A549 (cell line): Measurements from ENCODE around the gene RNASE8. TPM values are rescaled to one million over a fixed set of nuclear protein-coding genes. Genes with fewer than 3 reads are reported as not detected.

Experiments used
- ATAC-seq, 2 experiments: fragments of 200-7000 bp in 1 of 2; fragments of >200 bp in 1 of 2; cut with Nextera tagmentation in 1 of 2; cut with Tn5 transposase in 1 of 2; 3 replicates each; pipeline versions ENCODE4 v1.8.0 to v1.9.1; 2018 to 2020; ENCODE audit warnings: mild to moderate bottlenecking in 1 of 2, moderate library complexity in 1 of 2
- CTCF ChIA-PET: fragments of 300-600 bp; sonication (Branson Sonifier 250); formaldehyde crosslinking; extraction: SDS; loops from one replicate; lab custom pipeline; 2021; ENCODE audit warnings: antibody characterized with exemption, inconsistent platforms; lab: Yijun Ruan, JAX
- POLR2A ChIA-PET: fragments of 350-600 bp; formaldehyde crosslinking; extraction: SDS; loops from one replicate; lab custom pipeline; 2021; ENCODE audit warnings: antibody characterized with exemption, inconsistent platforms; lab: Yijun Ruan, JAX
- DNase-seq, 2 experiments: peaks; one replicate each; pipeline versions ENCODE4 v3.0.0 to v3.0.0-alpha.2; 2011 to 2016; ENCODE audit warnings: low read depth in 1 of 2, low spot score in 1 of 2
- FAIRE-seq: peaks from 2 replicates; lab custom pipeline; 2011; peaks lifted over from hg19 to GRCh38; lab: Jason Lieb, UNC
- H3K27ac ChIP-seq, 2 experiments: fragments of >200 bp; sonication (Bioruptor Twin); formaldehyde crosslinking; 3 replicates each; pipeline ENCODE4 v1.5.1; 2016 to 2017
- H3K4me1 ChIP-seq: fragments of >200 bp; sonication (Bioruptor Twin); formaldehyde crosslinking; 3 replicates; pipeline ENCODE4 v1.6.1; 2016
- H3K4me2 ChIP-seq: fragments of >200 bp; sonication (Bioruptor Twin); formaldehyde crosslinking; 3 replicates; pipeline ENCODE4 v1.6.1; 2016
- H3K4me3 ChIP-seq: fragments of >200 bp; sonication (Bioruptor Twin); formaldehyde crosslinking; 3 replicates; pipeline ENCODE4 v1.5.1; 2016
- H3K9me3 ChIP-seq: fragments of >200 bp; sonication (Bioruptor Twin); formaldehyde crosslinking; 3 replicates; pipeline ENCODE4 v1.6.1; 2016
- CEBPB ChIP-seq, 2 experiments: fragments of >200 bp in 1 of 2; sonication (Bioruptor Twin) in 1 of 2; formaldehyde crosslinking in 1 of 2; IDR thresholded peaks; 2 replicates each; pipeline ENCODE4 v1.6.1; 2012 to 2016
- CHD4 ChIP-seq: fragments of 200-600 bp; sonication (generic); IDR thresholded peaks from 2 replicates; pipeline ENCODE4 v1.6.1; 2016; ENCODE audit warnings: antibody characterized with exemption, mild to moderate bottlenecking, borderline replicate concordance
- EHMT2 ChIP-seq: fragments of 200-600 bp; sonication (generic); IDR thresholded peaks from 2 replicates; pipeline ENCODE4 v1.6.1; 2016; ENCODE audit warnings: antibody characterized with exemption, low read depth, mild to moderate bottlenecking, moderate library complexity
- FOSL2 ChIP-seq, 2 experiments: fragments of 450-650 bp in 1 of 2; fragments of >200 bp in 1 of 2; sonication (Bioruptor Twin) in 1 of 2; formaldehyde crosslinking; IDR thresholded peaks; 2 replicates each; pipeline versions ENCODE4 v1.5.0 to v1.6.1; 2016 to 2020; ENCODE audit warnings: mild to moderate bottlenecking in 1 of 2, moderate library complexity in 1 of 2
- FOXS1 ChIP-seq: fragments of 250-450 bp; sonication (Bioruptor Pico); IDR thresholded peaks from 2 replicates; pipeline ENCODE4 v1.5.0; 2020; ENCODE audit warnings: mild to moderate bottlenecking, moderate library complexity
- JUN ChIP-seq, 2 experiments: fragments of >200 bp; sonication (Bioruptor Twin); formaldehyde crosslinking; IDR thresholded peaks; 2 replicates in 1 of 2; 3 replicates in 1 of 2; pipeline ENCODE4 v1.6.1; 2016 to 2017
- JUNB ChIP-seq: fragments of >200 bp; sonication (Bioruptor Twin); formaldehyde crosslinking; IDR thresholded peaks from 2 replicates; pipeline ENCODE4 v1.6.1; 2016
- KDM1A ChIP-seq: fragments of 200-600 bp; sonication (generic); IDR thresholded peaks from 2 replicates; pipeline ENCODE4 v1.6.1; 2016; ENCODE audit warnings: low read depth, mild to moderate bottlenecking
- KDM5A ChIP-seq: fragments of 200-600 bp; sonication (generic); IDR thresholded peaks from 2 replicates; pipeline ENCODE4 v1.6.1; 2016; ENCODE audit warnings: antibody characterized with exemption, mild to moderate bottlenecking
- MAFK ChIP-seq: fragments of 450-650 bp; IDR thresholded peaks from 2 replicates; pipeline ENCODE4 v1.6.1; 2014; ENCODE audit not compliant: partially characterized antibody
- NFE2L2 ChIP-seq: fragments of 150-350 bp; conservative IDR thresholded peaks from 2 replicates; pipeline ENCODE4 v1.6.1; 2014; ENCODE audit warnings: low read length
- NPAS2 ChIP-seq: fragments of 250-450 bp; sonication (Bioruptor Pico); IDR thresholded peaks from 2 replicates; pipeline ENCODE4 v1.8.0; 2022; ENCODE audit warnings: mild to moderate bottlenecking, moderate library complexity, borderline replicate concordance
- PHF8 ChIP-seq: fragments of 200-600 bp; sonication (generic); IDR thresholded peaks from 2 replicates; pipeline ENCODE4 v1.6.1; 2016; ENCODE audit warnings: low read depth, mild to moderate bottlenecking, antibody characterized with exemption, moderate library complexity, borderline replicate concordance
- POLR2AphosphoS2 ChIP-seq: conservative IDR thresholded peaks from 2 replicates; pipeline ENCODE4 v1.6.1; 2012; ENCODE audit warnings: low read length, improper control_type of control experiment, inconsistent platforms
- RARB ChIP-seq: fragments of 250-450 bp; sonication (Bioruptor Pico); IDR thresholded peaks from 2 replicates; pipeline ENCODE4 v1.8.0; 2021; ENCODE audit warnings: mild to moderate bottlenecking, moderate library complexity
- RFX5 ChIP-seq: fragments of 450-650 bp; IDR thresholded peaks from 2 replicates; pipeline ENCODE4 v1.7.1; 2014; ENCODE audit warnings: antibody characterized with exemption, mild to moderate bottlenecking, moderate library complexity
- ZC3H11A ChIP-seq: fragments of 450-650 bp; IDR thresholded peaks from 2 replicates; pipeline ENCODE4 v1.6.1; 2014; ENCODE audit warnings: antibody characterized with exemption, mild to moderate bottlenecking
- ZFP36 ChIP-seq: fragments of 450-650 bp; IDR thresholded peaks from 2 replicates; pipeline ENCODE4 v1.6.1; 2014; ENCODE audit warnings: borderline replicate concordance; ENCODE audit not compliant: partially characterized antibody
- ZSCAN20 ChIP-seq: fragments of 250-450 bp; sonication (Bioruptor Pico); IDR thresholded peaks from 2 replicates; pipeline ENCODE4 v1.8.0; 2022; ENCODE audit warnings: mild to moderate bottlenecking, moderate library complexity
- WGBS: methylation state at CpG from one replicate; pipeline ENCODE4 v1.1.6; 2017; ENCODE audit errors: missing lambda C conversion rate; 5-methylcytosine and 5-hydroxymethylcytosine counted together
- polyA plus RNA-seq, 4 experiments: library from polyadenylated mRNA; depleted of rRNA in 3 of 4; stranded (reverse); fragments of >200 nt; fragmentation: RNase III in 1 of 4; extraction: RNeasy Plus Mini Kit Qiagen cat#74134 plus additional on column Dnase treatment in 1 of 4; gene quantifications; 2 replicates in 3 of 4; 3 replicates in 1 of 4; pipeline ENCODE4 v1.2.3, GENCODE V29; 2011 to 2017
- TF ChIP-seq, protein P1 (sequence below): fragments of 150-350 bp; IDR thresholded peaks from 2 replicates; pipeline ENCODE4 v1.6.1; 2014; ENCODE audit warnings: low read depth, mild to moderate bottlenecking, low read length
- TF ChIP-seq, protein P2 (sequence below): fragments of 450-650 bp; IDR thresholded peaks from 2 replicates; pipeline ENCODE4 v1.6.1; 2014; ENCODE audit warnings: antibody characterized with exemption
- TF ChIP-seq, protein P3 (sequence below): fragments of 250-450 bp; sonication (Bioruptor Pico); IDR thresholded peaks from 2 replicates; pipeline ENCODE4 v1.5.0; 2020; ENCODE audit warnings: low read depth, mild to moderate bottlenecking, moderate library complexity
- TF ChIP-seq, protein P4 (sequence below): fragments of 250-450 bp; sonication (Bioruptor Pico); IDR thresholded peaks from 2 replicates; pipeline ENCODE4 v1.5.0; 2021; ENCODE audit warnings: mild to moderate bottlenecking, moderate library complexity, borderline replicate concordance

Gene RNASE8
- polyA plus RNA-seq, 2 of the 4 experiments (the other 2 are of a cell fraction): not detected

DNA sequence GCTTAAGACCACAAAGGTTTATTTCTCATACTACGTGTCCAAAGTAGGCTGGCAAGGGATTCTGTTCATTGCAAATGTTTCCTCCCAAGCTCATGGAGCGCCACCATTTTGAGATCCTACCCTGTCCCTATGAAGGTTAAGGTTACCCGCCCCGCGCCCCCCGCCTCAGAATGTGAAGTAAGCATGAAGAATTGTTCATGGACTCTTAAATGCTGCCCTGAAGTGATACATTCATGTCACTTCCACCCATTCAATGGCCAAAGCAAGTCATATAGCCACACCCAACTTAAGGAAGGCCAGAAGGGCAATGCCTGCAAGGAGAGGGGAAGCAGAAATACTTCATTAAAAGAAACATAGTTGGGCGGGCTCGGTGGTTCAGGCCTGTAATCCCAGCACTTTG, 47.5 kb downstream of the RNASE8 start:
- Histone ChIP-seq H3K27ac (peak overlapping the region; percentile 96 to 97), H3K4me2 (peak overlapping the region; percentile 87)
- no peak for FAIRE-seq

DNA sequence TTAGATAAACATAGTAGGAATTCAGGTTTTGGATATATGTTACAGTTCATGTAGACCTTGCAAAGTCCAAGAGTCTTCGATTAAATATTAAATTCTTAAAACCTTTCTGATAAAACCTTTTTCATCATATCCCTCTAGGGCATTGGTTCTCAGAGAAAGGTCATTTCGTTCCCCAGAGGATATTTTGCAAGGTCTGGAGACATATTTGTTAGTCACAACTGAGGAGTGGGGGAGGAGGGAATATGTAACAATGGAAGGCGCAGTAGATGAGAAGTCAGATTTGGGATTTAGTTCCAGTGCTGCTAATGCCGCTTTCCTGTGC, 48.5 kb downstream of the RNASE8 start:
- H3K27ac ChIP-seq: peak overlapping the region; percentile 96 to 97
- 0 out of 3 replicates have a peak overlapping the region, but pooled peaks have one; percentile 10 for H3K4me3 ChIP-seq
- ChIA-PET CTCF (interaction anchor here (0.8 to 13.3 kb wide), 14 partner anchors 11 to 410 kb away, joined by 3 to 292 read pairs (median 14); partner anchors contain the start of gene ARHGEF40), POLR2A (interaction anchor here (1.8 kb wide), 1 partner anchor 36 kb away, joined by 4 read pairs; the partner anchor contains the start of gene ARHGEF40)
- FAIRE-seq (no peak), ATAC-seq (no peak), DNase-seq (peak in 1 of 2 experiments; percentile 41)
- TF ChIP-seq KDM1A (no peak), NPAS2 (CRISPR knock-in tag) (no peak), CEBPB (IDR thresholded peaks at IDR 0.05) (peak; percentile 14 to 43; a peak in 1 of 4 replicates), ZSCAN20 (CRISPR knock-in tag) (no peak), JUN (IDR thresholded peaks at IDR 0.05) (no peak), ZFP36 (no peak), FOSL2 (IDR thresholded peaks at IDR 0.05) (no peak), FOSL2 (CRISPR knock-in tag; IDR thresholded peaks at IDR 0.05) (peak; percentile 44), ZC3H11A (no peak)
- TF ChIP-seq, protein P1, sequence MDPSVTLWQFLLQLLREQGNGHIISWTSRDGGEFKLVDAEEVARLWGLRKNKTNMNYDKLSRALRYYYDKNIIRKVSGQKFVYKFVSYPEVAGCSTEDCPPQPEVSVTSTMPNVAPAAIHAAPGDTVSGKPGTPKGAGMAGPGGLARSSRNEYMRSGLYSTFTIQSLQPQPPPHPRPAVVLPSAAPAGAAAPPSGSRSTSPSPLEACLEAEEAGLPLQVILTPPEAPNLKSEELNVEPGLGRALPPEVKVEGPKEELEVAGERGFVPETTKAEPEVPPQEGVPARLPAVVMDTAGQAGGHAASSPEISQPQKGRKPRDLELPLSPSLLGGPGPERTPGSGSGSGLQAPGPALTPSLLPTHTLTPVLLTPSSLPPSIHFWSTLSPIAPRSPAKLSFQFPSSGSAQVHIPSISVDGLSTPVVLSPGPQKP: no peak
- TF ChIP-seq, protein P2, sequence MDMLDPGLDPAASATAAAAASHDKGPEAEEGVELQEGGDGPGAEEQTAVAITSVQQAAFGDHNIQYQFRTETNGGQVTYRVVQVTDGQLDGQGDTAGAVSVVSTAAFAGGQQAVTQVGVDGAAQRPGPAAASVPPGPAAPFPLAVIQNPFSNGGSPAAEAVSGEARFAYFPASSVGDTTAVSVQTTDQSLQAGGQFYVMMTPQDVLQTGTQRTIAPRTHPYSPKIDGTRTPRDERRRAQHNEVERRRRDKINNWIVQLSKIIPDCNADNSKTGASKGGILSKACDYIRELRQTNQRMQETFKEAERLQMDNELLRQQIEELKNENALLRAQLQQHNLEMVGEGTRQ: no peak
- TF ChIP-seq, protein P3, sequence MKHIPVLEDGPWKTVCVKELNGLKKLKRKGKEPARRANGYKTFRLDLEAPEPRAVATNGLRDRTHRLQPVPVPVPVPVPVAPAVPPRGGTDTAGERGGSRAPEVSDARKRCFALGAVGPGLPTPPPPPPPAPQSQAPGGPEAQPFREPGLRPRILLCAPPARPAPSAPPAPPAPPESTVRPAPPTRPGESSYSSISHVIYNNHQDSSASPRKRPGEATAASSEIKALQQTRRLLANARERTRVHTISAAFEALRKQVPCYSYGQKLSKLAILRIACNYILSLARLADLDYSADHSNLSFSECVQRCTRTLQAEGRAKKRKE (CRISPR knock-in tag): no peak
- H3K9me3 ChIP-seq: no peaks in the 10 kb centered on the region
- H3K4me2 ChIP-seq: peak overlapping the region; percentile 87
- 43% methylated on average over 4 of the region's 4 CpGs for WGBS
- peaks cover 61% of the 10 kb centered on the region for H3K4me1 ChIP-seq

More for the DNA sequence above, 47.5 kb downstream of the RNASE8 start:
- DNase-seq: no peak
- H3K4me3 ChIP-seq: peak overlapping the region; percentile 57; the same call in 1 of the 3 replicates
- CTCF ChIA-PET: interaction anchor here (0.8 to 13.3 kb wide), 29 partner anchors 8 to 414 kb away, joined by 3 to 292 read pairs (median 9); partner anchors contain the start of genes ARHGEF40, METTL3, RAB2B and RNASE13
- 91% methylated on average over 8 of the region's 8 CpGs for WGBS
- TF ChIP-seq ZSCAN20 (CRISPR knock-in tag): no peak
- no peak for TF ChIP-seq MAFK
- no peak for TF ChIP-seq EHMT2
- no peak for TF ChIP-seq FOXS1 (CRISPR knock-in tag)
- TF ChIP-seq JUNB: no peak
- TF ChIP-seq KDM5A: no peak
- TF ChIP-seq RARB (CRISPR knock-in tag): no peak
- no peak for TF ChIP-seq CHD4
- TF ChIP-seq, protein P4, sequence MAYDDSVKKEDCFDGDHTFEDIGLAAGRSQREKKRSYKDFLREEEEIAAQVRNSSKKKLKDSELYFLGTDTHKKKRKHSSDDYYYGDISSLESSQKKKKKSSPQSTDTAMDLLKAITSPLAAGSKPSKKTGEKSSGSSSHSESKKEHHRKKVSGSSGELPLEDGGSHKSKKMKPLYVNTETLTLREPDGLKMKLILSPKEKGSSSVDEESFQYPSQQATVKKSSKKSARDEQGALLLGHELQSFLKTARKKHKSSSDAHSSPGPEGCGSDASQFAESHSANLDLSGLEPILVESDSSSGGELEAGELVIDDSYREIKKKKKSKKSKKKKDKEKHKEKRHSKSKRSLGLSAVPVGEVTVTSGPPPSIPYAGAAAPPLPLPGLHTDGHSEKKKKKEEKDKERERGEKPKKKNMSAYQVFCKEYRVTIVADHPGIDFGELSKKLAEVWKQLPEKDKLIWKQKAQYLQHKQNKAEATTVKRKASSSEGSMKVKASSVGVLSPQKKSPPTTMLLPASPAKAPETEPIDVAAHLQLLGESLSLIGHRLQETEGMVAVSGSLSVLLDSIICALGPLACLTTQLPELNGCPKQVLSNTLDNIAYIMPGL (CRISPR knock-in tag): no peak
- TF ChIP-seq KDM1A: no peak
- TF ChIP-seq POLR2AphosphoS2: no peak
- no peak for TF ChIP-seq NFE2L2
- TF ChIP-seq, protein P1: no peak
- no peak for TF ChIP-seq JUN (IDR thresholded peaks at IDR 0.05)
- no peak for TF ChIP-seq RFX5
- no peak for TF ChIP-seq PHF8
- POLR2A ChIA-PET: interaction anchor here (1.1 to 2.8 kb wide), 6 partner anchors 12 to 90 kb away, joined by 3 to 19 read pairs (median 8); partner anchors contain the start of gene ARHGEF40
- ATAC-seq: no peak
- no peaks in the 10 kb centered on the region for H3K9me3 ChIP-seq
- H3K4me1 ChIP-seq: peaks cover 72% of the 10 kb centered on the region
